HEK293T (cell line): ENCODE measurements around the gene NAA25.

Source experiments
- CTCF ChIA-PET: fragments of 350-600 bp; formaldehyde crosslinking; extraction: SDS; loops from one replicate; lab custom pipeline; 2021; ENCODE audit warnings: antibody characterized with exemption, inconsistent platforms; lab: Yijun Ruan, JAX
- POLR2A ChIA-PET: fragments of 350-600 bp; formaldehyde crosslinking; extraction: SDS; loops from one replicate; lab custom pipeline; 2020; ENCODE audit warnings: antibody characterized with exemption, inconsistent platforms; lab: Yijun Ruan, JAX
- DNase-seq: peaks from one replicate; pipeline ENCODE4 v3.0.0; 2012; ENCODE audit warnings: mixed read lengths; ENCODE audit errors: extremely low spot score
- CTBP1 ChIP-seq: fragments of 450-650 bp; IDR thresholded peaks from 2 replicates; pipeline ENCODE4 v1.6.1; 2016; ENCODE audit warnings: borderline replicate concordance
- ELF4 ChIP-seq: fragments of 450-650 bp; IDR thresholded peaks from 2 replicates; pipeline ENCODE4 v1.6.1; 2017; ENCODE audit warnings: antibody characterized with exemption
- FOXA1 ChIP-seq: fragments of 450-650 bp; IDR thresholded peaks from 2 replicates; pipeline ENCODE4 v1.6.1; 2016; ENCODE audit warnings: mild to moderate bottlenecking
- FOXK2 ChIP-seq: fragments of 450-650 bp; IDR thresholded peaks from 2 replicates; pipeline ENCODE4 v1.6.1; 2016; ENCODE audit warnings: mild to moderate bottlenecking
- FOXM1 ChIP-seq: fragments of 450-650 bp; IDR thresholded peaks from 2 replicates; pipeline ENCODE4 v1.6.1; 2017; ENCODE audit warnings: mild to moderate bottlenecking, borderline replicate concordance
- L3MBTL2 ChIP-seq: fragments of 450-650 bp; conservative IDR thresholded peaks from 2 replicates; pipeline ENCODE4 v1.6.1; 2016; ENCODE audit warnings: mild to moderate bottlenecking
- LEF1 ChIP-seq: fragments of 450-650 bp; IDR thresholded peaks from 2 replicates; pipeline ENCODE4 v1.6.1; 2017; ENCODE audit warnings: mild to moderate bottlenecking, borderline replicate concordance
- NFRKB ChIP-seq: fragments of 450-650 bp; IDR thresholded peaks from 2 replicates; pipeline ENCODE4 v1.6.1; 2016; ENCODE audit warnings: mild to moderate bottlenecking, moderate library complexity
- SP1 ChIP-seq: fragments of 450-650 bp; IDR thresholded peaks from 2 replicates; pipeline ENCODE4 v1.6.1; 2017
- SUZ12 ChIP-seq: fragments of 450-650 bp; IDR thresholded peaks from 2 replicates; pipeline ENCODE4 v1.6.1; 2016; ENCODE audit warnings: mild to moderate bottlenecking
- TF ChIP-seq, protein P1 (sequence below): fragments of 450-650 bp; IDR thresholded peaks from 2 replicates; pipeline ENCODE4 v1.6.1; 2016

Gene NAA25

DNA sequence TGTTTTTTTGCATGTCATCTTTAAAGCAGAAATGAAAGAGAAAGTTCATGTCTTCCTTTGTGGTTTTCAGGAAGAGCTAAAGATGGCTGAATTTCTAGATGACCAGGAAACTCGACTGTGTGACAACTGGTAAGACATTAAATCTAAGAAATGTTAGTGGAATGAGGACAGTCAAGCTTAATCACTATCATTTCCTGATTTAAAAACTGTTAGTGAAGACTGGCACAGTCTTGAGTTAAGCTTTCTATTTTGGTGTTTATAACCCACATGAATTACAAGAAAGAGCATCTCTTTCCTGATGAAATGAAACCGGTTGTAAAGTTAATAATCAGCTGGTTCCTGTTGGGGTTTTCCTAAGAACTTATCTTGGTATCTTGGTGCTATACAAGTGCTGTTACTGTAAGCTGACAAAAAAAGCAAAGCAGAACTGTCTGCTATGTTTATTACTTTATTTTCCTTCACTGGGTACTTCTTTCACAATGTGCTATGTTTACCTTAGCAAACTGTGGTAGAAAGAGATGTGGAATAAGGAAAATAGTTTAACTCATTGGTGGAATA, 21.9 kb upstream of the NAA25 start:
- POLR2A ChIA-PET: interaction anchor here (1.0 kb wide), 1 partner anchor 14 kb away, joined by 4 read pairs; no protein-coding TSS in a partner anchor
- CTCF ChIA-PET: interaction anchor here (0.6 kb wide), 1 partner anchor 75 kb away, joined by 3 read pairs; no protein-coding TSS in a partner anchor
- TF ChIP-seq SP1 (no peak), SUZ12 (no peak), FOXK2 (no peak), FOXM1 (no peak), LEF1 (no peak), FOXA1 (no peak), L3MBTL2 (no peak), CTBP1 (no peak), NFRKB (no peak)
- TF ChIP-seq, protein P1, sequence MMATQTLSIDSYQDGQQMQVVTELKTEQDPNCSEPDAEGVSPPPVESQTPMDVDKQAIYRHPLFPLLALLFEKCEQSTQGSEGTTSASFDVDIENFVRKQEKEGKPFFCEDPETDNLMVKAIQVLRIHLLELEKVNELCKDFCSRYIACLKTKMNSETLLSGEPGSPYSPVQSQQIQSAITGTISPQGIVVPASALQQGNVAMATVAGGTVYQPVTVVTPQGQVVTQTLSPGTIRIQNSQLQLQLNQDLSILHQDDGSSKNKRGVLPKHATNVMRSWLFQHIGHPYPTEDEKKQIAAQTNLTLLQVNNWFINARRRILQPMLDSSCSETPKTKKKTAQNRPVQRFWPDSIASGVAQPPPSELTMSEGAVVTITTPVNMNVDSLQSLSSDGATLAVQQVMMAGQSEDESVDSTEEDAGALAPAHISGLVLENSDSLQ: no peak
- DNase-seq: no peak

DNA sequence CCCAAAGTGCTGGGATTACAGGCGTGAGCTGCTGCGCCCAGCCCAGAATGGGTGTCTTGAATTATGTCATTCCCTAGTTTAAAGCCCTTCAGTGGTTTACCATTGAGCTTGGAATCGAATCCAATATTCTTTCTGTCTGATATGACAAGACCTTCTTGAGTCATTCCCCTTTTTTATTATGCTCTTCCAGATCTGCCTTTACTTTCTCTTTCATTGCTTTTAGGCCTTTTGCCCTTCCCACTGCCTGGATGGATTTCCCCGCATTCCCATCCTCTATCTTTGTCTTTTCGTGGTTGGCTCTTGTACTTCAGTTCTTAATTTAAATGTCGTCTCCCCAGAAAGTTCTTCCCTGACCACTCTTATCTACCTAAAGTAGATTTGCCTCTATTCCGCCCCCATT, 18.3 kb upstream of the NAA25 start:
- POLR2A ChIA-PET: interaction anchor here (0.7 to 2.8 kb wide), 6 partner anchors 10 to 285 kb away, joined by 3 to 36 read pairs (median 4); partner anchors contain the start of genes MAPKAPK5 and NAA25
- CTCF ChIA-PET: no interaction called here
- DNase-seq: no peak
- TF ChIP-seq NFRKB (no peak), CTBP1 (no peak), FOXA1 (no peak), ELF4 (no peak), SUZ12 (no peak)
- TF ChIP-seq, protein P1: no peak

DNA sequence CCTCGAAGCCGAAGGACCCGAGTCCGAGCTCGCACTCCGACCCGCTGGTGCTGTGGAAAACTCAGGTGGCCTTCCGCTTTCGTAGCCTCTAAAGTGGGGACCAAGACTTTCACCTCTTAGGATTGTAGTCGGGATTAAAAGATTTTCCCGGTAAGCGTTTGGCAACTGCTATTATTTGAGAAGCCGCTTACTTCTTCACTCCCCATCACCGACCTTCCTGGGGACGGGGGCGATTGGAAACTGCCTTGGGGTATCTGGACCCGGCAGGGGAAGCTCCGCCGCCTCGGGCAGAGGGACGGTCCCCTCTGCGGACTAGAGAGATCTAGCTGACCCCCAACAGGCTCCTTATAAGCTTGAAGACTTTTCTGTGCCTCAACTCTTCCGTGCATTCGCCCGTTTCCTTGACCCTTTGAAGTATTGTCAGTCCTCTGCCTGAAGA, 17.4 kb upstream of the NAA25 start:
- ChIA-PET POLR2A (interaction anchor here (0.9 to 2.8 kb wide), 4 partner anchors 9 to 38 kb away, joined by 3 to 36 read pairs (median 16); partner anchors contain the start of gene NAA25), CTCF (no interaction called here)
- TF ChIP-seq FOXA1 (no peak), L3MBTL2 (0 out of 2 replicates have a peak, but pooled peaks have one; percentile 4), FOXK2 (no peak), ELF4 (no peak), LEF1 (no peak)
- TF ChIP-seq, protein P1: no peak
- DNase-seq: no peak

DNA sequence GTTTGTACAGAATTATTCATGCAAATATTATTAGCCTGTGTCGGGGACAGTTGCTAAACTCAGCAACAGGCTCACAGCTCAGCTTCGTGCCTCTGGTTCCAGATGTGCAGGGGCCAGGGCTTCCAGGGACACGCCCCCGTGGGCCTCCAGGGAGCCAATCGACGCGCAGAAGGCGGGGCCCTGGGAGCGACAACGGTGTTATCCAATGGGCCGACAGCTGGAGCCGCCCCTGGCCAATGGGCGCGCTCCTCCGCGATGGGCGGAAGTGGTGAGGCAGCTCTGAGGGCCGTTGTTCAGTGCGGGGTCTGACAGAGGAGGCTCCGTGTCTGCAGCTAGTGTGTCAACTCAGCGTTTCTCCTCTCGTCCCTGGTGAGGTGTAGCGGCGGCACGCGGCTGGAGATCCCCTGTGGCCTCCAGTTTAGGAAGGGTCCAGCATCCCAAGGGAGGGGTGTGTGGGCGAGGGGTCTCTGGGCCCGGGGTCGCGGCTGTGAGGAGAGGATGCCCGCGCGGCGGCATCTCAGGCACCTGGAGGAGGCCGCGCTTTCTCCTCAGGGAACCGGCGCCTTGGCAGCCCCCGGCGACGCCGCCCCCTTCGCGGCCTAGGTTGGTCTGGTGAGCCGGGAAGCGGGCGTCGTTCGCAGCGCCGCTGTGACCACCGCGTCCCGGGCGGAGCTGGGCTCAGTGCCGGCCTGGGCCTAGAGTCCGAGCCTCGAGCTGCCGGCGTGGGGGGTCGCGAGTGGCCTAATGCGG, 16.8 kb upstream of the NAA25 start, which contains the start of gene TRAFD1:
Gene TRAFD1 (plus strand): TSS at position 311 of the 750 bp plus-strand sequence. CDS start 4,963 bp downstream, outside the sequence.
- CTCF ChIA-PET: interaction anchor here (0.8 to 1.0 kb wide), 2 partner anchors 13 to 77 kb away, joined by 3 read pairs; no protein-coding TSS in a partner anchor
- POLR2A ChIA-PET: interaction anchor here (0.6 to 2.8 kb wide), 9 partner anchors 9 to 113 kb away, joined by 3 to 36 read pairs (median 4); partner anchors contain the start of gene NAA25
- DNase-seq: peak; percentile 98
- TF ChIP-seq L3MBTL2 (peak; percentile 47; the same call in 1 of the 2 replicates), FOXM1 (no peak), ELF4 (peak; percentile 91)
- TF ChIP-seq, protein P1: peak; percentile 100

DNA sequence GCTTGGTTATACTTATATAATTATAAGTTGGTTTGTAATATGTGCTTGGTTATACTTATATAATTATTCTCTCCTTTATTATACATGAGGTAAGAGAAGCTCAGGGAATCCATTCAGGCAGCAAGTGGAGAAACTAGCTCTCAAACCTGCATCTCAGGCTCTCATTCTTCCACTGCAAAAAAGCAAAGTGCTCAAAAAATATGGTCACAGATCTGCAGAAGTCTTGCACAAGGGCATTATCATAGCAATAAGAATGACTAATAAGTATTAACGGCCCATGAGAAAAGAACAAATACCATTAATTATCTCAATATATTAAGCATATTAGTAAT, 16.3 kb upstream of the NAA25 start:
- CTCF ChIA-PET: interaction anchor here (0.6 to 1.0 kb wide), 3 partner anchors 11 to 77 kb away, joined by 3 read pairs; no protein-coding TSS in a partner anchor

More for the DNA sequence above, 16.3 kb upstream of the NAA25 start:
- DNase-seq: no peak
- POLR2A ChIA-PET: interaction anchor here (0.6 to 2.8 kb wide), 8 partner anchors 8 to 113 kb away, joined by 3 to 36 read pairs (median 4); partner anchors contain the start of gene NAA25
- TF ChIP-seq, protein P1: no peak
